ENCODE data around the gene PSMD13. TPM values are rescaled to one million over a fixed set of nuclear protein-coding genes. Genes with fewer than 3 reads are reported as not detected.

PSMD13 gene
- total RNA-seq, 1 experiment from 2014 or later = 141 TPM

DNA sequence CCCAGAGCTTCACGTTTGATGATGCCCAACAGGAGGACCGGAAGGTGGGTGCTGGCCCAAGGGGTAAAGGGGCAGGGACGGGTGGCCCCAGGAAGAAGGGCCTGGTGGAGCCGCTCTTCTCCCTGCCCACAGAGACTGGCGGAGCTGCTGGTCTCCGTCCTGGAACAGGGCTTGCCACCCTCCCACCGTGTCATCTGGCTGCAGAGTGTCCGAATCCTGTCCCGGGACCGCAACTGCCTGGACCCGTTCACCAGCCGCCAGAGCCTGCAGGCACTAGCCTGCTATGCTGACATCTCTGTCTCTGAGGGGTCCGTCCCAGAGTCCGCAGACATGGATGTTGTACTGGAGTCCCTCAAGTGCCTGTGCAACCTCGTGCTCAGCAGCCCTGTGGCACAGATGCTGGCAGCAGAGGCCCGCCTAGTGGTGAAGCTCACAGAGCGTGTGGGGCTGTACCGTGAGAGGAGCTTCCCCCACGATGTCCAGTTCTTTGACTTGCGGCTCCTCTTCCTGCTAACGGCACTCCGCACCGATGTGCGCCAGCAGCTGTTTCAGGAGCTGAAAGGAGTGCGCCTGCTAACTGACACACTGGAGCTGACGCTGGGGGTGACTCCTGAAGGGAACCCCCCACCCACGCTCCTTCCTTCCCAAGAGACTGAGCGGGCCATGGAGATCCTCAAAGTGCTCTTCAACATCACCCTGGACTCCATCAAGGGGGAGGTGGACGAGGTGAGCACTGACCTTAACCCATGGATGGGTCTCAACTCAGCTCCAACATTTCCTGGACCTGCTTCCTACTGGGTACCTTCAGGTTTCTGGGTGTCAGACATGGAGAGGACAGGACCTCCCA, 27.3 kb upstream of the PSMD13 start:
- H3K27me3 ChIP-seq (ENCODE audit: insufficient read depth, low read length) = no peaks in the 10 kb centered on the region
- Mint-ChIP-seq H3K36me3 (ENCODE audit: insufficient read depth in 1 of 3, low read depth in 3 of 3) (peaks cover 30 to 62% (median 58%) of the 10 kb centered on the region in 3 experiments), H3K4me1 (peaks cover 5 to 17% of the 10 kb centered on the region in 2 experiments), H3K27me3 (ENCODE audit: low read depth) (no peaks in the 10 kb centered on the region), H3K9me3 (no peaks in the 10 kb centered on the region), H3K27ac (peak overlapping the region in 1 of 3 experiments; percentile 53; a peak in 1 of 7 replicates), H3K4me3 (peak overlapping the region; percentile 93 to 97)
- H3K9ac ChIP-seq (ENCODE audit: extremely low read depth, insufficient read length, low read length) = peak overlapping the region; percentile 54
- no peak overlapping the region for H3K18ac ChIP-seq (ENCODE audit: insufficient read length, low read depth, low read length)
- H3K79me1 ChIP-seq (ENCODE audit: insufficient read depth, low read depth, low read length, poor library complexity, severe bottlenecking) = peaks cover 5% of the 10 kb centered on the region
- no peak overlapping the region for H3T11ph ChIP-seq (ENCODE audit: low read length)
- H3K14ac ChIP-seq (ENCODE audit: insufficient read depth, low read length) = no peak overlapping the region; the same call in 1 of the 2 replicates
- no peaks in the 10 kb centered on the region for H4K20me1 ChIP-seq (ENCODE audit: control insufficient read depth, insufficient read depth, insufficient read length)
- H4K8ac ChIP-seq (replicated peaks; ENCODE audit: insufficient read length, low read depth, low read length) = no peak overlapping the region
- H2BK5ac ChIP-seq (ENCODE audit: insufficient read length, low read length) = no peak overlapping the region
- TF ChIP-seq, protein P1, sequence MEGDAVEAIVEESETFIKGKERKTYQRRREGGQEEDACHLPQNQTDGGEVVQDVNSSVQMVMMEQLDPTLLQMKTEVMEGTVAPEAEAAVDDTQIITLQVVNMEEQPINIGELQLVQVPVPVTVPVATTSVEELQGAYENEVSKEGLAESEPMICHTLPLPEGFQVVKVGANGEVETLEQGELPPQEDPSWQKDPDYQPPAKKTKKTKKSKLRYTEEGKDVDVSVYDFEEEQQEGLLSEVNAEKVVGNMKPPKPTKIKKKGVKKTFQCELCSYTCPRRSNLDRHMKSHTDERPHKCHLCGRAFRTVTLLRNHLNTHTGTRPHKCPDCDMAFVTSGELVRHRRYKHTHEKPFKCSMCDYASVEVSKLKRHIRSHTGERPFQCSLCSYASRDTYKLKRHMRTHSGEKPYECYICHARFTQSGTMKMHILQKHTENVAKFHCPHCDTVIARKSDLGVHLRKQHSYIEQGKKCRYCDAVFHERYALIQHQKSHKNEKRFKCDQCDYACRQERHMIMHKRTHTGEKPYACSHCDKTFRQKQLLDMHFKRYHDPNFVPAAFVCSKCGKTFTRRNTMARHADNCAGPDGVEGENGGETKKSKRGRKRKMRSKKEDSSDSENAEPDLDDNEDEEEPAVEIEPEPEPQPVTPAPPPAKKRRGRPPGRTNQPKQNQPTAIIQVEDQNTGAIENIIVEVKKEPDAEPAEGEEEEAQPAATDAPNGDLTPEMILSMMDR (conservative IDR thresholded peaks at IDR 0.05) = no peak
- no peak overlapping the region for H3K27ac ChIP-seq (ENCODE audit: insufficient read length, low read depth, low read length)
- H2AK5ac ChIP-seq (ENCODE audit: insufficient read length, low read length) = no peak overlapping the region
- H2BK12ac ChIP-seq (ENCODE audit: insufficient read length, low read depth, low read length) = no peak overlapping the region
- WGBS (ENCODE audit: extremely low coverage, insufficient read length, low lambda C conversion rate) = no CpG with 5 or more reads among the region's 29 CpGs
- H3K9me3 ChIP-seq (ENCODE audit: control insufficient read depth, low read depth, low read length) = no peaks in the 10 kb centered on the region
- no peak overlapping the region for H2AFZ ChIP-seq (ENCODE audit: low read length)
- no peak overlapping the region for H2BK120ac ChIP-seq (ENCODE audit: low read depth, low read length, poor library complexity, severe bottlenecking)
- no peak overlapping the region for H4K5ac ChIP-seq (ENCODE audit: insufficient read length, low read depth, low read length)
- H3K4me1 ChIP-seq (ENCODE audit: insufficient read depth, low read length) = no peaks in the 10 kb centered on the region; the same call in 1 of the 2 replicates
- DNase-seq = no peak
- H3K23me2 ChIP-seq (ENCODE audit: insufficient read length, low read depth, low read length, poor library complexity, severe bottlenecking) = peaks cover 21% of the 10 kb centered on the region
- no peak overlapping the region for H2BK20ac ChIP-seq (ENCODE audit: low read depth, low read length, poor library complexity, severe bottlenecking)
- no peak overlapping the region for H3K23ac ChIP-seq (ENCODE audit: insufficient read length, low read depth, low read length)
- no peak overlapping the region for H4K91ac ChIP-seq (ENCODE audit: insufficient read length, low read depth, low read length)
- peak overlapping the region; percentile 81 for H3K4me2 ChIP-seq (ENCODE audit: insufficient read depth, insufficient read length, low read length)
- H2BK15ac ChIP-seq (ENCODE audit: low read depth, low read length) = no peak overlapping the region
- H3K4ac ChIP-seq (ENCODE audit: low read depth, low read length) = no peak overlapping the region
- no peaks in the 10 kb centered on the region; the same call in 1 of the 2 replicates for H3K79me2 ChIP-seq (ENCODE audit: insufficient read depth, low read length)
- no peak overlapping the region for H3K56ac ChIP-seq (ENCODE audit: insufficient read length, low read depth, low read length)

All from H9 (cell line).